Amygdala (tissue), 56 donors: Measurements from ENCODE around the gene DUSP12.
"Not testable (repeated sequence)": the region's sequence is repeated elsewhere in the genome, so short reads cannot be mapped to it uniquely, and the experiment has no call there.

Experiments used
- DNase-seq, 56 donors: peaks; one replicate each; lab custom pipeline; 2025; lab: John Stamatoyannopoulos, UW

The DUSP12 gene

DNA sequence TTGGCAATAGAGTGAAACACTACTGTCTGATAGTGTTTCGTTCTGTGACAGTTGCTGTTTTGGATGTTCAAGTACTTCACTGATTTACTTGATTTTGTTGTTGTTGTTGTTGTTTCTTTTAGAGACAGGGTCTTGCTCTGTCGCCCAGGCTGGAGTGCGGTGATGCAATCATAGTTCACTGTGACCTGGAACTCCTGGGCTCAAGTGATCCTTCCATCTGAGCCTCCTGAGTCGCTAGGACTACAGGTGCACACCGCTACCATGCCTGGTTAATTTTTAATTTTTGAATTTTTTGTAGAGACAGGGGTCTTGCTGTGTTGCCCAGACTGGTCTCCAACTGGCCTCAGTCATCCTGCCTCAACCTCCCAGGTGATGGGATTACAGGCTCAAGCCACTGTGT is 18.9 kb downstream of the DUSP12 start:
- no peak for DNase-seq

GRCh38 chr1:161768986-161769672 is 19.5 kb downstream of the DUSP12 start:
- DNase-seq, result no peak

DNA sequence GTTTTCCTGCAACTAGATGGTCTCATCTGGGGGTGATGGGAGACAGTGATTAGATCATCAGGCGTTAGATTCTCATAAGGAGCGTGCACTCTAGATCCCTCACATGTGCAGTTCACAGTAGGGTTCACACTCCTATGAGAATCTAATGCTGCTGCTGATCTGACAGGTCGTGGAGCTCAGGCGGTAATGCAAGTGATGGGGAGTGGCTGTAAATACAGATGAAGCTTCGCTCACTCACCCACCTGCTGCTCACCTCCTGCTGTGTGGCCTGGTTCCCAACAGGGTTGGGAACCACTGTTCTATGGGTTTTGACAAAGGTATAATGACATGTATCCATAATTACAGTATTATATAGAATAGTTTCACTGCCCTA is 20.1 kb downstream of the DUSP12 start:
- DNase-seq, result not testable (repeated sequence)

GRCh38 chr1:161770250-161770649 is 20.7 kb downstream of the DUSP12 start:
- no peak for DNase-seq

- DNase-seq, result no peak
Measured at GRCh38 chr1:161771161-161771560, 21.6 kb downstream of the DUSP12 start.

DNA sequence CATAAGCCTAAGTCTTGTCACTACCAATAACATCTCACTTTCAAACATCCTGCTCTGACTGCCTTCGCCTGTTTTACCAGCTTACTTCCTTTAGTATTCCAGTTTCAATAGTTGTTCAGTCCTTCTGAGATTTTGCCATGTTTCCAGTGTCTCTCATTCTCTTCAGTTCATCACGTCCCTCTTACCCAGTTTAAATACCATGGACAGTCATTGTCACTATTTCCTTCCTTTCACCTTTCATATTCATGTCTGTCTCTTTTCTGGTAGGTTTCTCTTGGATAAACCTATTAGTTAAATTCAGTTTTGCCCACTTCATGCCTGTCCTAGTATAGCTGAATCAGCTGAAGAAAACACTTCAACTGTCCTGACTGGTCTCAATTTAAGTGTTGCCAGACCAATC is 22.4 kb downstream of the DUSP12 start:
- no peak for DNase-seq

GRCh38 chr1:161772397-161772796 is 22.8 kb downstream of the DUSP12 start:
- DNase-seq, result no peak

DNA sequence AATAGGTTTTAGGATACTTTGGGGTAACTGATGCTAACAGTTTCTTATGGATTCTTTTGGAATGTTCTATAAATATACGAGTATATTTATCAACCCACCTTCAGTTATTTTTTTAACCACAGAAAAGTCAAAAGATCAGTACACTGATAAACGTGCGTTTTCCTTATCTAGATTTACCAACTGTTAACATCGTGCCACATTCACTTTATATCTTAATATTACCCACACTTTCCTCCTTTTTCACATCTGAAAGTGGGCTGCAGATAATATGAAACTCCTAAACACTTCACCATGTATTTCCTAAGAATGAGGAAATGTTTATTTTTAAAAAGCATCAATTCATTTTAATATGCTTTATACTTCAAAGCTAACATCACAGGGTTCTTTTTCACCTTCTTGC is 24.2 kb downstream of the DUSP12 start:
- no peak for DNase-seq

GRCh38 chr1:161777261-161777660 is 27.7 kb downstream of the DUSP12 start:
- no peak for DNase-seq

DNA sequence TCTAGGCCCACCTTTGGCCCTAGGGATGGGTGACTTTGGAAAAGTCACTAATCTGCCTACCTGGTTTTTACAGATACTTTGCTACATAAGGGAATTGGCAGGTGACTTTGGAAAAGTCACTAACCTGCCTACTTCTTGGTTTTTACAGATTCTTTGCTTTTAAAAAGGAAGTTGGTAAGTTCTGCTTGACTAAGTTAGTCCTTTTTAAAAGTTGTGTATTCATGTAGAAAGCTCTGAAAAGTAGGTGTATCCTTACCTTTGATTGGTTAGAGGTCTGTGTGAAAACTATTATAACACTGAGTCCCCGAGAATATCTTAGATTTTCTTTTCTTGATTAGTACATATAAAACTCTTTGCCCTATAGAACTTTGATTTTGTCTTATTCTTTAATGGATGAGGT is 28.9 kb downstream of the DUSP12 start:
- no peak for DNase-seq

DNA sequence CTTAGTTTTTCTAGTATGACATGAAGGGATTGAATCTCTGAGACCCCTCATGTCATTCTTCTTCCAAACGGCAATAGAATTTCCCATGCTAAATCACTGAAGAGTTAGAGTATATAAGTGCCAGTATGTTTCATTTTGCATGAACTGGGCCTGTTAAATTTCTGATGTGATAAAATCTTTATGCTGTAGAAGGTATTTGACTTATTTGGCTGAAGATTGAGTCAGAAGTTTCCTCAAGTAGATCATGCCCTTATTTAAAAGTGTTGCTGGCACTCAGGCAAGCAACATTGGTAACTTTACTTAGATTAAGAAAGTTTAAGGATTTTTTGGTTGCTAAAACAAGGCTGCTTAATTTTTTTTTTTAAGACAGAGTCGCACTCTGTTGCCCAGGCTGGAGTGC is 29.8 kb downstream of the DUSP12 start:
- DNase-seq, result no peak

- no peak for DNase-seq
Measured at GRCh38 chr1:161781995-161782394, 32.4 kb downstream of the DUSP12 start.

DNA sequence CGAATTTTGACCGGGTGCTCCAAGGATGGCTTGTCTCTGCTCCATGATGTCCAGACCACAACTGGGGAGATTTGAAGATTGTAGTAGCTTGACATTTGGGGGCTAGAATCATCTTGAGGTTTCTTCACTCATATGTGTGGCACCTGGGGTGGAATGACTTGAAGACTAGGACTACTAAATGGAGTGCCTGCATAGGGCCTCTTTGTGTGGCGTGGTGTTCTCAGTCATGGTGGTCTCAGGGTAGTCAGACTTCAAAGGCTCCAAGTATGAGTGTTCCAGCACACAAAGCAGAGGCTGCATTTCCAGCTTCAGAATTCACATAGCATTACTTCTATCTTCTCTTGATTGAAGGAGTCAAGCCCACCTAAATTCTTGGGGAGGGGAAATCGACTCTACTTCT is 33.3 kb downstream of the DUSP12 start:
- no peak for DNase-seq

DNA sequence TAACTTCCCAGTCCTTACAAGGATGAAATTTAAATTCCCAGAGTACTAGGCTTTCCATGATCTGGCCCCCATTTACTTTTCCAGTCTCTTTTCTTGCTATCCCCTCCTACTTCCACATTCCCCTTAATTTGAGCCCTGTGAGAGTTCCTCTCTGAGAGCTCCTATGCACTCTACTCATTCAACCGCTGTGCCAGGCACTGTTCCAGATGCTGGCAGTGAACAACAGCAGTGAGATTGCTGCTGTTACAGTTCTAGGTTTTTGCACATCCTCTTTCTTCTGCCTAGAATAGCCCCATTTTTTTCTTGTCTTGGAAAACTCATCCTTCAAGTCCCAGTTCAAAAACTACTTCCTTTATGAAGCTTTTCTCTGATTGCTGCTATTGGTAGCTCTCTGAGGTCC is 35.4 kb downstream of the DUSP12 start:
- DNase-seq, result peak in 5 of 56 donors; percentile 1 to 32 (median 10)

GRCh38 chr1:161787355-161787754 is 37.8 kb downstream of the DUSP12 start:
- DNase-seq, result no peak

GRCh38 chr1:161790587-161791317 is 41.2 kb downstream of the DUSP12 start:
- DNase-seq, result no peak

DNA sequence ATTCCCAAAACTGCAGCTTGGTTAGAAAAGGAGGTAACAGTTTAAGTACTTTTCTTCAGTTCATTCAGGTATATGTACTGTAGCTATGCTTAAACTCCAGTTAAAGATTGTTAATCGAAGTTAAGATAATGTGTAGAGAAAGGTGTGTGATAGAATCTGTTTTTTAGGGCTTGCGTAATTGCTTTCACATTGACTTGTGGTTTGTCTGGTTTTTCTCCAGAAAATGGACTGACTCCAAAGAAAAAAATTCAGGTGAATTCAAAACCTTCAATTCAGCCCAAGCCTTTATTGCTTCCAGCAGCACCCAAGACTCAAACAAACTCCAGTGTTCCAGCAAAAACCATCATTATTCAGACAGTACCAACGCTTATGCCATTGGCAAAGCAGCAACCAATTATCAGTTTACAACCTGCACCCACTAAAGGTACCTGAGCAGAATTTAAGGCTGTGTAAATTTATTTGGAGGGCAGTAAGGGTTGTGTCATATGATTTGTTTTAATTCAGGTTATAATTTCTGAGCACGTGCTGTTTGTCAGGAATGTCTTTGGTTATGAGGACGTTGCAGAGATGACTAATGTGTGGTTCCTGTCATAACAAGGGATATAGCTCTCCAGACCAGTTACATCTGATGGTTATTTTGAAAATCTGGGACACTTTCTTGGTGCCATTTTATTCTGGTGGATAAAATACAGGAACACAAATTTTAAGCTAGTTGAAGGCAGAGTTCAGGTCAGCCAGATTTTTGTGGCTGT is 42.5 kb downstream of the DUSP12 start:
- DNase-seq, result no peak

- DNase-seq, result peak in 1 of 56 donors; percentile 71
Measured at GRCh38 chr1:161792740-161793139, 43.2 kb downstream of the DUSP12 start.

DNA sequence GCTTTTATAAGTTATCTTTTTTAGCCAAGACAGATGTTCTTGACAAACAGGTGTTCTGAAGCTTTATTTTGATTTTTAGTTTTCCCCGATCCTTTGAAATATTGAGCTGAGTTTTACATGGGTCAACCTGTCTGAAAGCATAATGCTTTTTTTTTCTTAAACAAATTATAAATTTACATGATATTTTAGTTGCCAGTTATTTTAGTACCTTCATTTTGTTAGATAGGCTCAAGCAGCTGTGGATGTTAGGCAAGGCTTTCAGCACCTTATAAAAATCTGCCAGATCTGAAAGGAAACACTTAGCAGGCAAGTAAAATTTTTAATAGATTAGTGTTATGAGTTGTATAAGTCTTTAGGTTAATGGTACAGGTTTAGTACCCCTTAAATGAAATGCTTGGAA is 50.2 kb downstream of the DUSP12 start:
- no peak for DNase-seq

- peak in 2 of 56 donors; percentile 4 to 6 for DNase-seq
Measured at GRCh38 chr1:161801955-161802354, 52.4 kb downstream of the DUSP12 start.

GRCh38 chr1:161803181-161803580 is 53.6 kb downstream of the DUSP12 start:
- no peak for DNase-seq
